Measurements from ENCODE around the gene CPT1A. TPM values are rescaled to one million over a fixed set of nuclear protein-coding genes. Genes with fewer than 3 reads are reported as not detected.

The CPT1A gene
- total RNA-seq, 2 experiments from 2014 or later = 11.3 to 13.2 TPM

DNA sequence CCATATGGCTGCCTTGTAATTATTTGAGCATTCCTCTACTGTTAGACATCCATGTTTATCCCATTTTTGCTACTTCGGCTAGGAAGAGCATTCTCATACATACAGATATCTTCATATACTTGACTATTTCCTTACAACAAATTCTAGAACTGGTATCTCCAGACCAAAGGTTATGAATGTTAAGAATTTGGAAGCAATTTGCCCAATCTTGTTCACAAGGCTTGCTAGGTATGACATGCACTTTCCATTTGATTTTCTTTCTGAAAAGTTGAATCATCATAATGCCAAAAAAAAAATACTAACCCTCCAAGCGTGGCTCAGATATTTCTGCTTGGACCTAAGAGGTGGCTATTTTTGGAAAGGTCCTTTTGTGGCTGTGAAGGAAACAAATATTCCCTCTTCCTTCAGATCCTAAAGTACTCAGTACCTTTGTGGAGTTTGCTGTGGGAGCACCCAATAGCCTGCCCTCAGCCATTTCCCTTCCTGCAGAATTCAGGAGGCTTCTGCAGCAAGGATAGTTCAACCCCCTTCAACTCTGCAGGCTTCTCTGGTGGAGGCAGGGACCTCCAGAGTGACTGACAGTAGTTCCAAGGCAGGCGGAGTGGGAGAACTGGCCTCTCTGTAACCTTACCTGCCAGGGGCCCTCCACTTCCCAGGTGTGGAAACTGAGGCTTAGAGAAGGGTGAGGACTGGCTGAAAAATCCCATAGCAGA lies 22.0 kb upstream of the CPT1A start:
- Histone ChIP-seq H3K4me1 (ENCODE audit: insufficient read depth, low read length) (no peaks in the 10 kb centered on the region), H3K27me3 (ENCODE audit: control insufficient read depth in 1 of 2, insufficient read depth in 2 of 2, low read length in 2 of 2) (peaks cover 0 to 3% of the 10 kb centered on the region in 2 experiments), H3K36me3 (ENCODE audit: insufficient read depth, low read length) (no peaks in the 10 kb centered on the region), H3K27ac (ENCODE audit: low read depth in 1 of 2, low read length in 2 of 2) (no peak overlapping the region), H3K9me3 (ENCODE audit: control insufficient read depth in 1 of 2, insufficient read depth in 1 of 2, low read length in 2 of 2) (peaks cover 4 to 7% of the 10 kb centered on the region in 2 experiments), H3K4me3 (ENCODE audit: low read length) (no peak overlapping the region)
- Mint-ChIP-seq H3K4me3 (no peak overlapping the region), H3K9me3 (no peaks in the 10 kb centered on the region), H3K27me3 (peaks cover 4% of the 10 kb centered on the region), H3K4me1 (ENCODE audit: low read depth) (peaks cover 4% of the 10 kb centered on the region), H3K36me3 (ENCODE audit: low read depth) (no peaks in the 10 kb centered on the region), H3K27ac (no peak overlapping the region)
- no peak for DNase-seq
- intact Hi-C loops (cut with DNase I, micrococcal nuclease) = no loop called here
- no peak for ATAC-seq (ENCODE audit: poor library complexity)
- TF ChIP-seq CTCF (IDR thresholded peaks at IDR 0.05) = no peak
- CTCF ChIA-PET = no interaction called here
- POLR2A ChIA-PET = no interaction called here

DNA sequence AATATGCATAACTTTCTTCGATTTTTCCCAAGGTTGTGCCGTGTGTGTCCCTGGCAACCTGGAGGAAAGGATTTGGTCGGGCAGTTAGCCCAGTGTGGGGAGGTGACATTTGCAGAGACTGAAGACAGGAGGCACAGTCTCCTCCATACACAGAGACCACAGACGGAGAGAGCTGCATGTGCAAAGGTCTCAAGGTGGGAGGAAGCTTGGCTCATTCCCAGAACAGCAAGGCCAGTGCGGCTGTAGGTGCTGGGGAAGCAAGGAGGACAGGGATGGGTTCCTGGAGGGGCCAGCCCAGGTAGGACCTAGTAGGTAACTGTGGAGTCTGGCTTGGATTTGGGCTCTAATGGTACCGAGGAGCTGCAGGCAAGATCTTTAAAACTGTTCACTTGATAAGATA lies 20.7 kb upstream of the CPT1A start:
- Mint-ChIP-seq H3K4me1 (ENCODE audit: low read depth) (no peaks in the 10 kb centered on the region), H3K9me3 (no peaks in the 10 kb centered on the region), H3K27ac (no peak overlapping the region), H3K27me3 (no peaks in the 10 kb centered on the region), H3K36me3 (ENCODE audit: low read depth) (no peaks in the 10 kb centered on the region), H3K4me3 (no peak overlapping the region)
- POLR2A ChIA-PET = no interaction called here
- Histone ChIP-seq H3K4me1 (ENCODE audit: insufficient read depth, low read length) (no peaks in the 10 kb centered on the region), H3K4me3 (ENCODE audit: low read length) (no peak overlapping the region), H3K36me3 (ENCODE audit: insufficient read depth, low read length) (no peaks in the 10 kb centered on the region), H3K27me3 (ENCODE audit: control insufficient read depth in 1 of 2, insufficient read depth in 2 of 2, low read length in 2 of 2) (peaks cover 0 to 3% of the 10 kb centered on the region in 2 experiments), H3K9me3 (ENCODE audit: control insufficient read depth in 1 of 2, insufficient read depth in 1 of 2, low read length in 2 of 2) (peaks cover 4 to 7% of the 10 kb centered on the region in 2 experiments), H3K27ac (ENCODE audit: low read depth in 1 of 2, low read length in 2 of 2) (no peak overlapping the region)
- CTCF ChIA-PET = no interaction called here
- DNase-seq (no peak), ATAC-seq (ENCODE audit: poor library complexity) (no peak)
- intact Hi-C loops (cut with DNase I, micrococcal nuclease) = no loop called here
- no peak for TF ChIP-seq CTCF (IDR thresholded peaks at IDR 0.05)

DNA sequence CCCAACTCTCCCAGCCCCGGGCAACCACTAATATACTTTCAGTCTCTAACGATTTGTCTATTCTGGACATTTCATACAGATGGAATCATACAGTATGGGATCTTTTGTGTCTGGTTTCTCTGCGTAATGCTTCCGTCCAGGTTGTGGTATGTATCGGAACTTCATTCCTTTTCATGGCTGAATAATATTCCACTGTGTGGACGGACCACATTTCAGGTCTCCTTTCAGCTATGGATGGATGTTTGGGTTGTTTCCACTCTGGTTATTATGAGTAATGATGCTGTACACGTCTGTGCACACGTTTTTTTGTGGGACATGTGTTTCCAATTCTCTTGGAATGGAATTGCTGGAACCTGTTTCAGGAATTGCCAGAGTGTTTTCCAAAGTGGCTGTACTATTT lies 17.4 kb upstream of the CPT1A start:
- Histone ChIP-seq H3K36me3 (ENCODE audit: insufficient read depth, low read length) (no peaks in the 10 kb centered on the region), H3K27me3 (ENCODE audit: control insufficient read depth in 1 of 2, insufficient read depth in 2 of 2, low read length in 2 of 2) (peaks cover 13 to 16% of the 10 kb centered on the region in 2 experiments), H3K4me1 (ENCODE audit: insufficient read depth, low read length) (peaks cover 16% of the 10 kb centered on the region), H3K27ac (ENCODE audit: low read depth in 1 of 2, low read length in 2 of 2) (no peak overlapping the region), H3K9me3 (ENCODE audit: control insufficient read depth in 1 of 2, insufficient read depth in 1 of 2, low read length in 2 of 2) (peaks cover 4% of the 10 kb centered on the region in 2 experiments), H3K4me3 (ENCODE audit: low read length) (no peak overlapping the region)
- TF ChIP-seq CTCF (IDR thresholded peaks at IDR 0.05) = no peak
- no peak for ATAC-seq (ENCODE audit: poor library complexity)
- H3K9me3 Mint-ChIP-seq = no peaks in the 10 kb centered on the region
- peaks cover 15% of the 10 kb centered on the region for H3K27me3 Mint-ChIP-seq
- no peak overlapping the region for H3K27ac Mint-ChIP-seq
- no peaks in the 10 kb centered on the region for H3K4me1 Mint-ChIP-seq (ENCODE audit: low read depth)
- DNase-seq = no peak
- CTCF ChIA-PET = no interaction called here
- no peaks in the 10 kb centered on the region for H3K36me3 Mint-ChIP-seq (ENCODE audit: low read depth)
- POLR2A ChIA-PET = no interaction called here
- intact Hi-C loops (cut with DNase I, micrococcal nuclease) = loop anchor here in 1 of 2 experiments (10.0 kb wide), 1 partner anchor 264 kb away; no protein-coding TSS in a partner anchor
- no peak overlapping the region for H3K4me3 Mint-ChIP-seq
